HG02973 (cell line): ENCODE results near the gene KAT2B.

Experiments
- ATAC-seq: cut with Tn5 transposase; IDR thresholded peaks from one replicate; pipeline ENCODE4 v1.9.1; 2021; ENCODE audit warnings: moderate library complexity; ENCODE audit not compliant: unreplicated experiment

Gene KAT2B

GRCh38 chr3:20064796-20065564 lies 24.7 kb downstream of the KAT2B start:
- ATAC-seq = no peak

- ATAC-seq = no peak
Observed at GRCh38 chr3:20066079-20066478, 25.8 kb downstream of the KAT2B start.

GRCh38 chr3:20066850-20067617 lies 26.8 kb downstream of the KAT2B start:
- no peak for ATAC-seq

DNA sequence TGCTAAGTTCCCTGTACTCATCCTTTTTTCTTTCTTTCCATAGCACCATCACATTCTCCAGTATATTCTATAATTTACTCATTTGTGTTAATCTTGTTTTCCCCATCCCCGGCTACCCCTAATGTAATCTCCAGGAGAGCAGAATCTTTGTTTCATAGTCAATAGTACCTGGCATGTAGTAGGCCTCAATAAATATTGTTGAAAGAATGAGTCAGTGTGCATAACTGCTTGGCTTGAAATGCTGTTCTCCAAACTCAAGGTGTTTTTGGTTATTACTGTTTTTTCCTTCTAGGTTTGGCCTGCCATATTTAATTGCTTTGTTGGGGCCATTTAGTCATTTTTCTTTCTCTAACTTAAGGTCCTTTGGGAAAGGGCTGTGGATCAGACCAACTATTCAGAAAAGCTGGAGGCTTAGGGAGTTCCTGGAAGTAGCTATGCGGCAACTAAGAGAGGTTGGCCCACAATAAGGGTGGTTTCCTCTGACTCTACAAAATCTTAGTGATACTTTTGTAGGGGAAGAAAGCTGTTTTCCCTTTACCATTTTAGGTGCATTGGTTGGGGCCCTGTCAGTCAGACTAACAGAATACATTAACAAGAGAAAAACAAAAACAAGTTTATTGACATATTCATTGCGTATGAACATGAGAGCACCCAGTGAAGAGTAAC lies 28.4 kb downstream of the KAT2B start:
- ATAC-seq = no peak

DNA sequence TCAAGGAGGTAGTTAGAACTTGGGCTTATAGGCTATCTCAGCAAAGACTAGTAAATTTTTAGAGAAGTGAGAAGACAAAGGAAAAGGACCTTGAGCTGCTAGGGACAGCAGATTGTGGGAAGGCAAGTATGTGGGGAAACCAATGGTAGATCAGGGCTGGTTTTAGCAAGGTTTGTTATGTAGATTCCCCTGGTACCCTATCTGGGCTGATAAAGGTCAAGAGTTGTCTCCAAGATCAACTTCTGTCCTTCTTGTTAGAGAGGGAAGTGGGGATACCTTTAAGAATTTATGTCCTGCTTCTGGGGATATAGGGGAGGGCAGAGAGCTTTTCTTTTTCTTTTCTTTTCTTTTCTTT lies 28.9 kb downstream of the KAT2B start:
- ATAC-seq = no peak

DNA sequence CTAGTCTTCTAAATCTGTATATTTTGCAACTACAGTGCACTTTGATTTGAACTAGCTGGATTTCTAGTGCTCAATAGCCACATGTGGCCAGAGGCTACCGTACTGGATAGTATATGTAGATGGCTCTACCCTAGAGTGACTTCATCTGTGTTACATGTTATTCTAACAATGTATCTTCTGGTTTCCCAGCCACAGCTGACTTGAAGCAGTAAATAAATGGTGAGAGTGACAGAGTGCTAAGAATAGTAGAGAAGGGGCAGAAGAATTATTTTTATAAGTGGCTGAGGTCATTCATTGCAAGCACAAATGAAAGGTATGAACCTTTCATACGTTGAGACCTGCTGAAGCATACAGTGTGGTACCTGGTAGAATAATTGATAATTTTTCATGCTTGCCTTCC lies 30.9 kb downstream of the KAT2B start:
- ATAC-seq = no peak

GRCh38 chr3:20072422-20072821 lies 32.2 kb downstream of the KAT2B start:
- no peak for ATAC-seq

- ATAC-seq = no peak
Observed at GRCh38 chr3:20073068-20073467, 32.8 kb downstream of the KAT2B start.

DNA sequence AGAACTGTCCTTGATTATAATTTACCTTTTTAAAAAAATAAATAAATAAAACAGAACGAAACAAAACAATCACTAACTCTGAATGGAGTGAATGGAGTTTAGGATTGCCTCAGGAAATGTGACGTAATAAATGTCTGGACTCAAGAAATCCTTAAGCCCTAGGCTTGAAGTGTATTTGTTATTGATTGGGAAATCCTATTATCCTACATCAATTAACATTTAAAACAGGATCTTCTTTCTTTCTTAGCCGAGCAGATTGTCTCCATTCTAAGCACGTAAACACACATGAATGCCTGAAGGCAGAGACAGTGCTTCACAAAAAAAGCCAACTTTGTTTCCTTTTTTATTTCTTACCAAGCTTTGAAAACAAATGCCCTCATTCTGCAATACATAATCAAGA lies 33.4 kb downstream of the KAT2B start:
- no peak for ATAC-seq

- no peak for ATAC-seq
Observed at GRCh38 chr3:20074226-20075063, 34.2 kb downstream of the KAT2B start.

DNA sequence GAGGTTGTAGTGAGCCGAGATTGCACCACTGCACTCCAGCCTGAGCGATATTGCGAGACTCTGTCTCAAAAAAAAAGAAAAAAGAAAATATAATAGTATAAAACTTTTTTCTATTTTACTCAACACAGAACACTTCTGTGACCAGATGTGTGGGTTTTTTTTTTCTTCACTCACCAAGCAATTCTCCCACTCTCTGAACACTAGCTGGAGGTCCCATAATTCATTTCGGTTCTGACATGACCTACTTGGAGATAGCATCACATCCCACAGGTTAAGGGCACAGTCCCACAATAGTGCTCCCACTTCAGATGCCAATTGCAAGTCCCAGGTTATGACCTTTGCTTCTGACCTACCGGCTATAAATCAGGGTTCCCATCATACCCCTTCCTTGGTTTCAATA lies 35.0 kb downstream of the KAT2B start:
- no peak for ATAC-seq

GRCh38 chr3:20076296-20076997 lies 36.2 kb downstream of the KAT2B start:
- no peak for ATAC-seq

GRCh38 chr3:20077068-20077467 lies 36.8 kb downstream of the KAT2B start:
- ATAC-seq = no peak

DNA sequence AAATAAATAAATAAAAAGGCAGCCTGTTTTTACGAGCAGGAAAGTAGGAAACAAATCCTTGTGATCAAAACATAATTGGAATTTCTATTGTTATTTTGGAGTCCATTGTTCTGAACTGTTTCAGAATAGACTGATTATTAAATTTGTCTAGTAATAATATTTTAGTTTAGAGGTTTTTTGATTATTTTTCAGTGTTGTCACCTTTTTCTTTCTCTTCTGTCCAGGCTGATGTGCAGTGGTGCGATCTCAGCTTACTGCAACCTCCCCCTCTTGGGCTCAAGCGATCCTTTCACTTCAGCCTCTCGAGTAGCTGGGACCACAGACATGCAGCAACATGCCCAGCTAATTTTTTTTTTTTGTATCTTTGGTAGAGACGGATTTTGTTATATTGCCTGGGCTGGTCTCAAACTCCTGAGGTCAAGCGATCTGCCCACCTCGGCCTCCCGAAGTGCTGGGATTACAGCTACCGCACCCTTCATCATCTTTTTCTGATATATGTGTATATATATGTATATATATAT lies 38.0 kb downstream of the KAT2B start:
- ATAC-seq = no peak

- no peak for ATAC-seq
Observed at GRCh38 chr3:20079621-20080020, 39.4 kb downstream of the KAT2B start.

- peak; percentile 58 for ATAC-seq
Observed at GRCh38 chr3:20080956-20081554, 40.8 kb downstream of the KAT2B start.

DNA sequence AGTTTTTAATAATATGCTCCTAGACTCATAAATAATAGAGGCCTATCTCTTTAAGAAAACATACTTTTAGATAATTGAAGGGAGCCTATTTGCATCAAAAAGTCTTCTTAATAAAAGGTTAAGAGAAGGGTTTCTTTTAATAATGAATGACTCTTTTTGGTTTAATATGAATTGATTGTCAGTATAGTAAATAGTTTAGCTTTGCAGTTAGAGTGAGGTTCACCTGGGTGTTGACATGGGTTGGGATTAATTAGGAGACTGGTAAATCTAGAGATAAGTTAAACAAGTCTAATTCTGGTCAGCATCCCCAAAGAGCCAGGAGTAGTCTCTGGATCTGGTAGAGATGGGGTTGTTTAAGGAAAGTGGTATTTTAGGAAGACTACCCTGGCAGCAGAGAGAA lies 43.0 kb downstream of the KAT2B start:
- ATAC-seq = no peak

- no peak for ATAC-seq
Observed at GRCh38 chr3:20083953-20084352, 43.7 kb downstream of the KAT2B start.

GRCh38 chr3:20091331-20092047 lies 51.2 kb downstream of the KAT2B start:
- ATAC-seq = no peak
